Measurements from ENCODE around the gene TP53AIP1. TPM values are rescaled to one million over a fixed set of nuclear protein-coding genes. Genes with fewer than 3 reads are reported as not detected.

The TP53AIP1 gene, protein sequence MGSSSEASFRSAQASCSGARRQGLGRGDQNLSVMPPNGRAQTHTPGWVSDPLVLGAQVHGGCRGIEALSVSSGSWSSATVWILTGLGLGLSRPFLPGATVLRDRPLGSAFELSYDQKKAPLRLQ
- total RNA-seq, result 0.16 and 0.17 TPM in 2 replicates

DNA sequence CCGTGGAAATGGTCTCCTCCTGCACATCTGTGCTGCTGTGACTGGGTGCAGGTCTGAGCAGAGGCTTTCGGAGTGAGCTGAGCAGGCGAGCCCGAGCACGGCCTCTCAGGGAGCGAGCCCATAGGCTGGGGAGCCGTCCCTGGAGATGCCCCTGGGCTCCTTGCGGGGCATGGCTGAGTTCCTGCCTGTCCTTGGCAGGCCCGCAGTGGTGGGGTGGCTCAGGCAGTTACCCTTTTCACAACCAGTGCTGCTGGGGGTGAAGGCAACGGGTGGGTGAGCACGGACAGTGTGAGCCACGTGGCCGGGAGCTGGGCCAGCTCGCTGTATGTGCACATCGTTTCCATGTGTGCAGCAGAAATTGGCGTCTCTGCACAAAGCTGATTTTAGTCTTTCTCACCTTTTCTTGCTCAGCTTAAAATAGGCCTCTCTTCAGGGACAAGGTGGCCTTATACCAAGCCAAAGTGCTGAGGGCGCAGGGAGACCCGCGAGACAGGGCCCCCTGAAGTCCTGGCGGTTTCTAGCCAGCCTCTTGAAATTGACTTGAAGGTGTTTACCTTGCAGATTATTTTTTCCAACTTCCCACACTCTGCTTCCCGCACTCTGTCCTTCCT, at the start of gene TP53AIP1:
TSS of gene TP53AIP1 (minus strand) at position 55 of the 611 bp plus-strand sequence. CDS start 5,053 bp downstream, outside the sequence.

DNA sequence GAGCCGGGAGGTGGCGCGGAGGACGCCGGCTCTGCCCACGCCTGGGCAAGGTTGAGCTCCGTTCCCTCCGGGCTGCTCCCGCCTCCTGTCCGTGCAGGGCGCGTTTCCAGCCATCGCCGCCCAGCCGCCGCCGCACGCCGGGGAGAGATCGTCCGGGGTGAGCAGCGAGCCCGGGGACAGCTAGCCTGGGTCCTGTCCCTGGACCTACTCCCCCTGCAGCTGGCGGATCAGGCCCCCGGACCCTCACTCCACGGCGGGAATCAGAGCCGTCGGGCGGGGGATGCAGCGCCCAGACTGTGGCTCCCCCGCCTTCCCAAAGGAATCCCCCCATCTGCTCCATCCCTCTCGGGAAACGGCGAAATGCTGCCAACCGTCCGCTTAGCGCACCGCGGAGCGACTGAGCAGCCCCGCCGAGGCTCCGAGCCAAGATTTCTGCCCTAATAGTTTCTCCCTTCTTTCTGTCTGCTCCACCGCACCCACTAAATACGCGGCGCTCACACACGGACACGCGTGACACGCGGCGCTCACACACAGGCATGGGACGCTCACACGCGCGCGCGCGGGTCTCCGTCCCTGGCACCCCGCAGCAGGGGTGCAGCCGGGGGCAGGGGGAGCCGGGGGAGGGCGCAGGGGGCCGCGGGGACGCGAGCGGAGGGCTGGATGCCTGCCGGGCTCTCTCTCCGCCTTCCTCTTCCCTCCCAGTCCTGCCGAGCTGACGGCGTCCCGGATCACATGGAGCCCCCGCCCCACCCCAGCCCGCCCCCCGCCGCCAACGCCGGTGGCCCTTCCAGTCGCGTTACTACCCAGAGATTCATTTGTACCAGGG, 51.9 kb downstream of the TP53AIP1 start, which contains the start of gene KCNJ5:
TSS of gene KCNJ5 (plus strand) at position 814 of the 826 bp plus-strand sequence. CDS start 19,918 bp downstream, outside the sequence.

Other genes with a start within 250 kb of the TP53AIP1 start
- 0.69 and 1.6 TPM in 2 replicates for gene FLI1, start 248.8 kb downstream of the TP53AIP1 start, total RNA-seq
- gene KCNJ1, start 75.6 kb downstream of the TP53AIP1 start, total RNA-seq, result under 0.01 TPM in 1 of 2 replicates, not detected in the other
- 0.16 and 0.17 TPM in 2 replicates for gene KCNJ5, start 51.5 kb downstream of the TP53AIP1 start, total RNA-seq
- gene ARHGAP32, start 249.5 kb upstream of the TP53AIP1 start, total RNA-seq, result 9.6 and 15.5 TPM in 2 replicates